WTC11 (cell line): Measurements from ENCODE around the gene CRY2.

Experiments
- CTCF ChIP-seq: fragments of 200-600 bp; IDR thresholded peaks from 2 replicates; pipeline ENCODE4 v1.8.0; 2022; ENCODE audit warnings: antibody characterized with exemption
- PREB ChIP-seq: sonication (generic); formaldehyde crosslinking; IDR thresholded peaks from 2 replicates; pipeline ENCODE4 v1.8.1; 2022; ENCODE audit warnings: mild to moderate bottlenecking, missing genetic modification reagents, moderate library complexity, borderline replicate concordance

- TF ChIP-seq CTCF: no peak
- no peak for TF ChIP-seq PREB (CRISPR knock-in tag)
These were observed 42.7 kb downstream of the CRY2 start for GRCh38 chr11:45889966-45890365.
